GM12875 (cell line): ENCODE results near the gene SLC6A3.
"Not testable (repeated sequence)": the region's sequence is repeated elsewhere in the genome, so short reads cannot be mapped to it uniquely, and the experiment has no call there.

Experiments used
- H3K4me3 ChIP-seq: one replicate; pipeline ENCODE4 v1.5.1; 2011; ENCODE audit warnings: low read depth, low read length, control low read depth
- CTCF ChIP-seq: IDR thresholded peaks from 2 replicates; pipeline ENCODE4 v1.5.1; 2011; ENCODE audit warnings: low read depth, mild to moderate bottlenecking, control low read depth, inconsistent platforms, low read length, moderate library complexity, borderline replicate concordance; ENCODE audit not compliant: insufficient read depth

The SLC6A3 gene

DNA sequence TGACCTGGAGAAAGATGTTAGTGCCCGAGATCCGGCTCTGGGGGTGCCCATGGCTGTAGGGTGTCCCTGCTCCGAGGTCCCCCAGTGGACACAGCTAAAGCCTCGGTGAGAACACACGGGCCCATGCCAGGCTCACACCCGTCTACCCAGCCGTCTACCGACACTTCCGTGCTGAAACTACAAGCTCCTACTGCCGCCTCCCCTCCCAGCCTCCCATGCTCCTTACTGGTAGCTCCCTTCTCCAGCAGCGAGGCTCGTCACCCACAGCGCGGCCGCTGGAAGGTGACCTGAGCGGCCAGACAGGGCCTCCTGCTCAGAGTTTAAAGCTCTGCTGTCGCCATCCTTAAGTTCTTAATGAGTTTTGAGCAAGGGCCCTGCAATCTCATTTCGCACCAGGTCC, 67.1 kb downstream of the SLC6A3 start:
- TF ChIP-seq CTCF = no peak
- no peak overlapping the region for H3K4me3 ChIP-seq

- no peak overlapping the region for H3K4me3 ChIP-seq
- no peak for TF ChIP-seq CTCF
Measured at GRCh38 chr5:1376981-1377380, 68.3 kb downstream of the SLC6A3 start.

DNA sequence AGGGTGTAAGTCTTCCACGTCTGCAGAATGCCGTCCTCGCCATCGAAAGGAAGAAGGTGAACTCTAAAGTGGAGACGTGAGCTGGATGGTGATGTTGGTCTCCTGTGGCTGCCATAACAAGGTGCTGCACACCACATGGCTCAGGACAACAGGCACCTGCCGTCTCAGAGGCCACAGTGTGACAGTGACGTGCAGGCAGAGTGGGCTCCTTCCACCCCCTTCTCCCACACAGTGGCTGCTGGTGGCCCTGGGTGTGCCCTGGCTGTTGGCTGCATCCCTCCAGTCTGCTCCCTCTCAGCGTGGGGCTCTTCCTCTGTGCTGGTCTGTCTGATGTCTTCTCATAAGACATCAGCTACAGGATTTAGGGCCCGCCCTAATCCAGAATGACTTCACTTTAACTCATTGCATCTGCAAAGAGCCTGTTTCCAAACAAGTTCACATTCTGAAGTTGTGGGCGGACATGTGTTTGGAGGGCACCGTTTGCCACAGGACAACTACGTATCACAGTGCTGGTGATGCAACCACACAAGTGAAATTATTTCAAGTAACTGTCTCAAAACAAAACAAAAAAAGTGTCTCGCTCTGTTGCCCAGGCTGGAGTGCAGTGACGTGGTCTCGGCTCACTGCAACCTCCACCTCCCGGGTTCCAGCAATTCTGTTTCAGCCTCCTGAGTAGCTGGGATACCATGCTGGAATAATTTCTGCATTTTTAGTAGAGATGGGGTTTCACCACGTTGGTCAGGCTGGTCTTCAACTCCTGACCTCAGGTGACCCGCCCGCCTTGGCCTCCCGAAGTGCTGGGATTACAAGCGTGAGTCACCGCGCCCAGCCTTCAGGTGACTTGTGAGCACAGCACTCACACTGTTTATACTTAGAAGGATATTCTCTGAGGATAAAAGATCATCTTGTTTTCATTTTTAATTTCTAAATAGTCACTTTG, 69.1 kb downstream of the SLC6A3 start:
- H3K4me3 ChIP-seq = no peak overlapping the region
- no peak for TF ChIP-seq CTCF

GRCh38 chr5:1374679-1375055, 70.6 kb downstream of the SLC6A3 start:
- no peak for TF ChIP-seq CTCF
- H3K4me3 ChIP-seq = no peak overlapping the region

GRCh38 chr5:1374030-1374678, 71.1 kb downstream of the SLC6A3 start:
- no peak overlapping the region for H3K4me3 ChIP-seq
- no peak for TF ChIP-seq CTCF

DNA sequence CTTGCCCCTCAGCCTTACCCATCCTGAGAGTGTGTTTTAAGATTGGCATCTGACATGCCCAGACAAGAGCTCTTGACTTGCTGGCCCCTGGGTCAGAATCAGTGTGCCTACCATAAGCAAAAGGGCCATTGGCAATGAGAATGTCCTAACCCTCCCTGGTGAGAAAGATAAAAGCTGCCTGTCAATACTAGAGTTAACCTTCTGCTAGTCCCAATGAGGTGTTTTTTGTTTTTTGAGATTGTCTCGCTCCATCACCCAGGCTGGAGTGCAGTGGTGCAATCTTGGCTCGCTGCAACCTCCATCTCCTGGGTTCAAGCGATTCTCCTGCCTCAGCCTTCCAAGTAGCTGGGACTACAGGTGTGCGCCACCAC, 73.3 kb downstream of the SLC6A3 start:
- H3K4me3 ChIP-seq = not testable (repeated sequence)

GRCh38 chr5:1371218-1371971, 73.8 kb downstream of the SLC6A3 start:
- no peak overlapping the region for H3K4me3 ChIP-seq
- no peak for TF ChIP-seq CTCF
